Activated CD8-positive, alpha-beta memory T cell treated with anti-CD3 and anti-CD28 coated beads for 4 hours (primary cell): ENCODE results near the gene CCDC134.
A peak's percentile ranks its signal among the peaks of the same experiment; 100 is the strongest.

Experiments
- DNase-seq, 2 donors: peaks; one replicate each; pipeline ENCODE4 v3.0.0-alpha.2; 2020; ENCODE audit warnings: low read depth in 2 of 2

CCDC134 gene

DNA sequence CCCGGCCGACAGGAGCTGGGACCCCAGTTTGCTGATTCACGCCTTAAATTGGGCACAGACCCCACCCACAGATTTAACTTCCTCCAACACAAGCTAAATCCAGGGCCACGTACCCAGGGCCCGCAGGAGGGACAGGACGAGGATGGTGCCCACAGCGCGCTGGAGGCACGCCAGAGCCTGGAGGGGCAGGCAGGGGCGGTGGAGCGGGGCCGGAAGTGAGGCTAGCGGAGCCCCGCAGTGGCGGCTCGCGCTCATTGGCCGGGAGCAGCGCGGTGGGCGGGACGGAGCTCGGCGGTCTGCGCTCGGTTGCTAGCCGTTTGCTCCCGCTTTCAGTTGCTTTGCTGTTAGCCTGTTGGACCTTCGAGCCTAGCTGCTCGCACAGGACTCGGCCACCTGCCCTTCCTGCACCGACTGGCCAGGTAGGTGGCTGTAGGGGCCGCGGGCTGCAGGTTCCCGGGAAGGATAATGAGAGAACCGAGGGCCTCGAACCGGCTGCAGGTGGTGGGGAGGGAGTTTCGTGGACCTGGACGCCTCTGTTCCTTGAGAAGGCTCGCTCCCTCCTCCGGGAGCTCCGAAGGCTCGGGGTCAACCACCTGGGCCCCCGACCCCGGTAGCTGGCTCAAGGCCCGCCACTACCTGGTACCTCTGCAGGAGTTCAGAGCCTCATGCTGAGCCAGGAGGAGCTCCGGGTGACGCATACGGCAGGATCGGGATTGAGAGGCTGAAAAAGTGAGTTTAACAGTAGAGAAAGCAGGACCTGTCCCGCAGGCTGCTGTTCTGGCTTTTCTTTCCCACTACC is at the start of gene CCDC134:
CCDC134 (plus strand) TSS at position 332 of the 799 bp plus-strand sequence. CDS start 8,212 bp downstream, outside the sequence.
- DNase-seq: peak; percentile 77 to 78

DNA sequence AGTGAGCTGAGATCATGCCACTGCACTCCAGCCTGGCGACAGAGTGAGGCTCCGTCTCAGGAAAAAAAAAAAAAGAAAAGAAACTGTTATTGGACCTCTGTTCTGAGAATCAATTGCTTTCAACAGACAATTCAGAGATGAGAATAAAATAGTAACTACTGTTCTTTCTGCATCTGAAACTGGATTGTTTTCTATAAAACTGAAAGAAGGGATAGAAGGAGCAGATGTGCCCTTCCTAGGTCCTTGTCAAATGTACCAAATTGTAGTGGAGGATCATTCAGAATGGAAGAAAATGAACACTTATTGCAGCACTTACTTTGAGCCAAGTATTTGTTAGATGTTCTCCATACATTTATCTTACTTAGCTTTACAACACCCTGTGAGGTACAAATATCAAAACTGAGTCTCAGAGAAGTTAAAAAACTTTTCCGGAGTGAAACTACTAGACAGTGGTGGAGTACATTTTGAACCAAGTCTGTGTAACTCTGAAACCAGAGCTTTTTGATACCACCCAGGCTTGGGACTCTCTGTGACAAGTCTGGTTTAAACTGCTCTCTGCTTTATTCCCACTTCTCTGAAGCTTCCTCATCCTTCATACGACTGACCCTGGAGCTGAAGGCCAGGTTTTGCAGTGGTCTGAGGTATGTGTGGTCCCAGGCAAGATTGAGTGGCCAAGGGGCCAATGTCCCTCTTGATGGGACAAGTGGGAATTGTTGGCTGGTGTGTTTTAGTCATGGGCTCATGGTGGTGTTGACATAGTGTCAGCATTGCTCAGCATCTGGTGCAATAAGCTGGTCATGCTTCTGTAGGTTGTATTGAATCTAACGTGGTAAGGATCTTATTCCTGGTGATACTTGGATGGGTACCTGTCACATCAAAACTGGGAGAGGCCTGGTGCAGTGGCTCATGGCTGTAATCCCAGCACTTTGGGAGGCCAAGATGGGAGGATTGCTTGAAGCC is 48.2 kb upstream of the CCDC134 start:
- no peak for DNase-seq

DNA sequence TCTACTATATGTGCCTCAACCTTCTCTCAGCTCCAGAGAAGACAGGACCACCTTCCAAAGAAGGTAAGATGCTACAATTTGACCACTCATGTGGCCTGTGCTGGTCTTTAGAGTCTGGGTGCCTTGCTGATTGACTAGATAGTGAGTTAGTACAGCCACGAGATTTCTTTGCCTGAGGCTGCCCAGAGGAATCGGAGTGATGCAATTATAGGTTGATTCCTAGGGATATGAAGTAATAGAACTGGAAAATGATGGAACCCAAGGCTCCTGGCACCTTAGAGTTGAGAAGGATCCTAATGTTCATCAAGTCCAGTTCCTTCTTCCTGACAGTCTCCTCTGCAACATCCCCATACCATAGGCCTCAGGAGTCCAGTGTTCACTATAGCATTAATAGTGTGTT is 46.5 kb upstream of the CCDC134 start:
- DNase-seq: no peak

DNA sequence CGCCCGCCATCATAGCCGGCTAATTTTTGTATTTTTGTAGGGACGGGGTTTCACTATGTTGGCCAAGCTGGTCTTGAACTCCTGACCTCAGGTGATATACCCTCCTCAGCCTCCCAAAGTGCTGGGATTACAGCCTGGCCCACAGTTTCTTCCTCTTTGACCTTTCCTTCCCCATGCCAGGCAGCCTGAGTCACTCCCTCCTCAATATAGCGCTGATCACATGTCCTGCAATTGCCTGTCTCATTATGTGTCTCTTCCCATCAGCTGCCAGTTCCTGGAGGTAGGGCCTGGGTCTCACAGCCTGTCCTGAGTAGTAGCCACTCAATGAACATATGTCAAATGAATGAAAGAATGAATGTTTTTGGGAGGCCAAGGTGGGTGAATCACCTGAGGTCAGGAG is 43.0 kb upstream of the CCDC134 start:
- DNase-seq: no peak

DNA sequence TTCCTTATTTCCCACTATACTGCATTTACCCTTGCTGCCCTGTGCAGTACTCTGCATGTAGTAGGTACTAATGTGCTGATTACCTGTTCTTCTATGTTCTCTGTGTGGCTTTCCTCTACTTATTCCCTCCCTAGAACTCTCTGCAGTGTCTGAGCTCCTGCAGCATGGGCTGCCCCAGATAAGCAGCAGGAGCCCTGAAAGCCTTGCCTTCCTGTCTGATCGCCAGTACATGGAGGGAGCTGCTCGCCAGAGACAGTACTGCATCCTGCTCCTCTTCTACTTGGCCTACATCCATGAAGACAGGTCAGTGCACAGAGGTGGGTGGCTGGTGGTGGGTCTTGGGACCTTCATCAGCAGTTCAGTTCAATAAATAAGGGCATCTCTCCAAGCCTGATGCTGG is 42.2 kb upstream of the CCDC134 start:
- no peak for DNase-seq

DNA sequence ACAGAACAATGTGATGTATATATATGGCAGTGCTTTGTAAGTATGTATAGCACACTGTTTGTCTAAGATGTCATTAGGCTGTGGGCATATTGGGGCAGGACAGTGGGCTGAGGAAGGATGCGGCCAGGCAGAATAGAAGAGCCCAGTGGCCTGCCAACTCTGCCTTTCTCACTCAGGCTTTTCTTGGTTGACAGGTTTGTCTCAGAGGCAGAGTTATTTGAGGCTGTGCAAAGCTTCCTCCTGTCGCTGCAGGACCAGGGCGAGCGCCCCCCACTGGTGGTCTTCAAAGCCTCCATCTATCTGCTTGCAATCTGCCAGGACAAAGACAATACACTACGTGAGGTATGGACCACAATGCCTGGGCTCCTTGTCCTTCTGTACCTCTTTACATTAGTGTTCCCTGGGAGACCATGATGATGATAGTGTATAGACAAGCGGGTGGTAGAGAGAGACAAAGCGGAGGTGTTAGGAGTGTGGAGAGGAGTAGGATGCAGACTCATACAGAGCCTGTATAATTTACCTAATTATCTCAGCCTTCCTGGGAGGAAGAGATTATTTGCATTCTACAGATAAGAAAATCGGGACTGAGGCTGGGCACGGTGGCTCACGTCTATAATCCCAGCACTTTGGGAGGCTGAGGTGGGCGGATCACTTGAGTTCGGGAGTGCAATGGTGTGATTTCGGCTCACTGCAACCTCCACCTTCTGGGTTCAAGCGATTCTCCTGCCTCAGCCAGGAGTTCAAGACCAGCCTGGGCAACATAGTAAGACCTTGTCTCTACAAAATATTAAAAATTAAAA is 37.3 kb upstream of the CCDC134 start:
- DNase-seq: no peak

DNA sequence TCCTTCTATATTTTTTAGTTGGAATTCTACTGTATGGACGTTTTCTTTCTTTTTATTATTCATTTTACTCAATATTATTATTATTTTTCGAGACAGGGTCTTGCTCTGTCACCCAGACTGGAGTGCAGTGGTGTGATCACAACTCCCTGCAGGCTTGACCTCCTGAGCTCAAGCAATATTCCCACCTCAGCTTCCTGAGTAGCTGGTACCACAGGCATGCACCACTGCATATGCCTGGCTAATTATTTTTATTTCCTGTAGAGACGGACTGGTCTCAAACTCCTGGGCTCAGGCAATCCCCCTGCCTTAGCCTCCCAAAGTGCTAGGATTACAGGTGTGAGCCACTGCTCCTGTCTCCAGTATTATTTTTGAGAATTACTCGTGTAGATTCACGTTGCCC is 34.0 kb upstream of the CCDC134 start:
- no peak for DNase-seq

DNA sequence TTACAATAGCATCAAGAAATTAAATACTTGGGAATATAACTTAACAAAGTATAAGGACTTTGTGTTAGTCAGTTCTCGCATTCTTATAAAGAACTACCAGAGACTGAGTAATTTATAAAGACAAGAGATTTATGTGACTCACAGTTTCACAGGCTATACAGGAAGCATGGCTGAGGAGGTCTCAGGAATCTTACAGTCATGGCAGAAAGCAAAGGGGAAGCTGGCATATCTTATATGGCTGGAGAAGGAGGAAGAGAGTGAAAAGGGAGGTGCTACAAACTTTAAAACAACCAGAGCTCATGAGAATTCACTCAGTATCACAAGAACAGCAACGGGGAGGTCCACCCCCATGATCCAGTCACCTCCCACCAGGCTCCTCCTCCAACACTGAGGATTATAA is 32.0 kb upstream of the CCDC134 start:
- no peak for DNase-seq

DNA sequence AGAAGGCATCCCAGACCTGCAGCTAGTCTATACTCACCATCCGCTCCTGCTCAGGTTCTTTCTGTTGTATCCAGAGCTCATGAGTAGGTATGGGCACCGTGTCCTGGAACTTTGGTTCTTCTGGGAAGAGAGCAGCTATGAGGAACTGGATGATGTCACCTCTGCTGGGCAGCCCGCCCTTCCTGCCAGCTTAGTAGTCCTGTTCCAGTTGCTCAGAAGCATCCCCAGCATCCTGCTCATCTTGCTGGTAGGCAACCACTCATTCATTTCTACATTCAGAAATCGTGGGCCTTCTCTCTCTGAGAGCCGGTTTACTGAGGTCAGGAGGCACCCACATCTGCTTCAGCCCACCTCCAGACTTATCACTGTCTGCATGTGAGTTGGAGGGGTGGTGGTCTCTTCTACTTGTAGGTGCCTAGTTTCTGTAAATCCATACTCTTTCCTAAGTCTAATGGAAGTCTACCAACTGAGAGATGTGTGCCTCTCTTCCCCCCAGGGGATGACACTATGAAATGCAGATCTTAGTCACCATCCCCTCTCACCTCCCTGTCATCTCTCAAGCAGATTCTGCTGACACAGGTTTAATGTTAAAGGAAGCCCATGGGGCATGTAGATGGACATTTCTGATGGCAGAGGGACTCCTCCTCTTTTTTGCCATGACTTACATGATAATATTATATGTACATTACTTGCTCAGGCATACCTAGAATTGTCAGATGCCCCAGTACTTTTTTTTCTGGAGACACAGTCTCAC is 29.6 kb upstream of the CCDC134 start:
- DNase-seq: no peak

DNA sequence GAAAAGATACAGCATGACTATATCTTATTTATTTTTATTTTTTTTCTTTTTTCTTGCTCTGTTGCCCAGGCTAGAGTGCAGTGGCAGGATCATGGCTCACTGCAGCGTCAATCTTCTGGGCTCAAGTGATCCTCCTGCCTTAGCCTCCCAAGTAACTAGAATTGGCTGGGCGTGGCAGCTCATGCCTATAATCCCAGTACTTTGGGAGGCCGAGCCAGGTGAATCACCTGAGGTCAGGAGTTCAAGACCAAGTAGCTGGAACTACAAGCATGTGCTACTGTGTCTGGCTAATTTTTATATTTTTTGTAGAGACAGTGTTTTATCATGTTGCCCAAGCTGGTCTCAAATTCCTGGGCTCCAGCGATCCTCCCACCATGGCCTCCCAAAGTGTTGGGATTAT is 28.3 kb upstream of the CCDC134 start:
- no peak for DNase-seq

DNA sequence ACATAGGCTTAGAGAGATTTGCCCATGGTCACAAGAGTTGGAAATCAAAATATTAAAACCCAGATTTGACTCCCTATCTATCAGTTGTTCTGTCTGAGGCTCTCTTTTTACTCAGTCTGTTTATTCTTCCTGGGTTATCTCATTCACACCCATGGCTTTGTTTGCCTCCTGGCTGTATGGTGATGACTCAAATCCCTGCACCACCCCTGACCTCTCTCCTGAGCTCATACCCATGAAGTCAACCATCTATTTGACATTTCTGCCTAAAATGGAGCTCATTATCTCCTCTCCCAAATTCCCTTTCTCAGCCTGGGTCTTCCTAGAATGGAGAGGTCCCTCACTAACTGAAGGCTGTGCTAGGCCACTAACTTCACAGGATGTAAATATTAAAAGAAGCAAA is 27.8 kb upstream of the CCDC134 start:
- DNase-seq: no peak

DNA sequence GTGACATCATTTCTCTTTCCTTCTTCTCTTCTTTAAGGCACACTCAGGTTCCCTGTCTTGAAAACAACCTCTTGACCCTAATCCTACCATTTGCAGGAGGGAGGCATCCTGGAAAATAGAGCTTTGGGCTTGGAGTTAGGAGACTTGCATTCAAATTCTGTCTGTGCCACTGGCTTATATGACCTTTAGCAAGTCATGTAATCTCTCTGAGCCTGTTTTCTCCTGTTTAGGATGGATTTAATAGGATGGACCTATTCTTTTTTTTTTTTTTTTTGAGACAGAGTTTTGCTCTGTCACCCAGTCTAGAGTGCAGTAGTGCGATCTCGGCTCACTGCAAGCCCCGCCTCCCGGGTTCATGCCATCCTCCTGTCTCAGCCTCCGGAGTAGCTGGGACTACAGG is 25.1 kb upstream of the CCDC134 start:
- DNase-seq: no peak

DNA sequence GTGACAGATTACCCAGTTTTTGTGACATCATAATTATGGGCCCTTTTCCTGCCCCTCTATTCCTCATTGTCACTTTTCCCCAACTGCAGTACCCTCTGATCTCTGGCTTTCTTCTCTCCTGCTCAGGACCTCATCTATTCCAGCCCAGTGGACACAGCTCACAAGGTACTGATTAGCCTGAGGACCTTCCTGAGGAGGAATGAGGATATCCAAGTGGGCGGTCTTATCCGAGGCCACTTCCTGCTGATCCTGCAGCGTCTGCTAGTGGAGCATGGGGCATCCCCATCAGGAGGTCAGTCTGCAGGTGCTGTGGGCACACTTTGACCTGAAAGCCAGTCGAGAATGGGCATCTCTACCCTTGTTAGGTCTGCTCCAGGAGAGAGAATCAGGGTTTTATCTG is 24.5 kb upstream of the CCDC134 start:
- DNase-seq: no peak

DNA sequence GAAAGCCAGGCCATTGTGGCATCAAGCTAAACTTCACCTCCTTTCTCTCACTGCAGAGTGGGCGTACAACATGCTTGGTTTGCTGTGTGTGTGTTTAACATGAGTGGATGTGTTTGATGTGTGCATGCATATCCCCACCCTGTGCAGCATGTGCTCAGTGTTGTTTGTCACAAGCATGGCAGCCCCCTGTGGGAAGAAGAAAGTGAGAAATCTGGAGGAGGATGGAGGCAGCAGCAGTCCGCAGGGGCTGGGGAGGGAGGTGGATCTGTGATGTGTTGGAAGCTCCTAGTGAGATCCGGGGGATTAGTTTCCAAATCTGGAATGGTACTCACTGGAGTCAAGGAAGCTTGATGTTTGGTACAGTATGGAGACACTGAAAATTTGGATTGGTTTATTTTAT is 24.1 kb upstream of the CCDC134 start:
- no peak for DNase-seq

DNA sequence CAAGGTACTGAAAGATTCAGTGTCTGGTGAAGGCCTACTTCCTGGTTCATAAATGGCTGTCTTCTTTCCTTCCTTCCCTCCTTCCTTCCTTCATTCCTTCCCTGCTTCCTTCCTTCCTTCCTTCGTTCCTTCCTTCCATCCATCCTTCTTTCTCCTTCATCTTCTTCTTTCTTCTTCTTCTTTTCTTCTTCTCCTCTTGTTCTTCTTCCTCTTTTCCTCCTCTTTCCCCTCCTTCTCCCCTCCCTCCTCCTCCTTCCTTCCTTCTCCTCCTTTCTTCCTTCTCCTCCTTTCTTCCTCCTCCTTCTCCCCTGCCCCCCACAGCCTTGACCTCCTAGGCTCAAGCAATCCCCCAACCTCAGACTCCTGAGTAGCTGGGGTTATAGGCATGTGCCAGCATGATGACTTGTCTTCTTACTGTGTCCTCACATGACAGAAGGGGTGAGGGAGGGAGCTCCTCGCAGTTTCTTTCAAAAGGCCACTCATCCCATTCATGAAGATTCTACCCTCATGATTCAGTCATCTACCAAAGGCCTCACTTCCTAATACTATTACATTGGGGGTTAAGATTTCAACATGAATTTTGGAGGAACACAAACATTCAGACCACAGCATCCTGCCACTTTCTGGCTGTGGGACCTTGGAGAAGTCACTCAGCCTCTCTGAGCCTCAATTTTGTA is 22.6 kb upstream of the CCDC134 start:
- no peak for DNase-seq

DNA sequence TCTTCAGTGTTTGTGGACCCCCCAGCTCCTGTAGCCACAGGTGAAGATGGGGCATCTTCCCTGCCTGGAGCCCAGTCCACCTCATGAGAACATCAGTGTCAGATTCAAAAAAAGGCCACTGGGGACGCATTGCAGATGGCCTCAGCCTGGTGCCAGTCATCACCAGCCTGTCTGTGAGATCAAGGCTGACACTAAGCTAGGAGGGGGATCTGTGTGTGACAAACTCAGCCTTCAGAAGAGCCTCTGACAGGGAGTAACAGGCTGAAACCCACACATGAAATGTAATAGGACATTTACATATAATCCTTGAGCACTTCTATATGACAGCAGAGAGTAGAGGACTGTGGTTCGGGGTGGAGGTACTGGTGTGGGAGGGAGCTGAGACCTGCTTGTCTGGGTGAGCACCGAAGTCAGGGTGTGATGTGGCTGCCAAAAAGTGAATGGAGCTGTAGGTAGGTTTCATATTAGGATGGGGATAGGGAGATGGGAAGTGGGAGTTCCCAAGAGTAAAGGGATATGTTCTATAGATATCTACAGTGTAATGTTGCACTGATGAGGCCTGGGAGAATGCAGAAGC is 20.5 kb upstream of the CCDC134 start:
- DNase-seq: no peak

DNA sequence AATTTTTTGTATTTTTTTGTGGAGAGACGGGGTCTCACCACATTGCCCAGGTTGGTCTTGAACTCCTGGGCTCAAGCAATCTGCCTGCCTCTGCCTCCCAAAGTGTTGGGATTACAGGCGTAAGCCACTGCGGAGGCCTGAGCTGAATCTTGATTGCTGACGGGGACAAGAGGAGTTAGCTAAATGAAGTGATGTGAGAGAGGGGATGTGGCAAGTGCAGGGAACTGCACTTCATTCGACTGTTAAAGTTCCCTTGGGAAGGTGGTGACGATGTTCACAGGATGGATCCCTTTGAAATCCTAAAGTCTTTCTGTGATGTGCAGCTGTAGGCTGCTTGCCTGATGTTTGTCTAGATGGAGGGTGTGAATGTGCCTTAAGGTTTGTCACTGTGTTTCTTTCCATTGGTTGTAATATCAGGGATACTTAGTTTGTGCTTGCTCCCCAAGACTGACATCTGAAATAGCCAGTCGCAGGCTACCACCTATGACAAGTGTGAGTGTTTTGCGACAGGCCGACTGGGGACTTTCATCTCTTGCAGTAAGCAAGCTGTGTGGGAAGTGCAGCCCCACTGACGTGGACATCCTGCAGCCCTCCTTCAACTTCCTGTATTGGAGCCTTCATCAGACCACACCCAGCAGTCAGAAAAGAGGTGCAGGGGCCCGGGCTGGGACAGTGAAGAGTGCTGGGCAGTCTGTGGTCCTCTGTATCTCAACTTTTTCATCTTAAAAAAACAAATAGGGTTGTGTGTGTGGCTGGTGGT is 19.6 kb upstream of the CCDC134 start:
- DNase-seq: peak; percentile 65 to 79

DNA sequence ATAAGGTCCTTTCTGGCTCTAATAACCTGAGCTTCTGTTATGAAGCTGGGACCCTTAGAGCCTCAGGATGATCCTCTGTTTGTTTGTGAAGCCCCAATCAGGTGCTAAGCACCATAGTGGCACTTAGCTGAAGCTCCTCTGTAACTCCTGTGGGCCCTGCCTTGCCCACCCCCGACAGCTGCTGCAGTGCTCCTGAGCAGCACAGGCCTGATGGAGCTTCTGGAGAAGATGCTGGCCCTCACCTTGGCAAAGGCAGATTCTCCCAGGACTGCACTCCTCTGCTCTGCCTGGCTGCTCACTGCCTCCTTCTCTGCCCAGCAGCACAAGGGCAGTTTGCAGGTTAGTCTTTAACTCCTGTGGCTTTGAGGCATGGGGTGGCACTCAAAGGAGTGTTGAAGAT is 19.0 kb upstream of the CCDC134 start:
- no peak for DNase-seq

DNA sequence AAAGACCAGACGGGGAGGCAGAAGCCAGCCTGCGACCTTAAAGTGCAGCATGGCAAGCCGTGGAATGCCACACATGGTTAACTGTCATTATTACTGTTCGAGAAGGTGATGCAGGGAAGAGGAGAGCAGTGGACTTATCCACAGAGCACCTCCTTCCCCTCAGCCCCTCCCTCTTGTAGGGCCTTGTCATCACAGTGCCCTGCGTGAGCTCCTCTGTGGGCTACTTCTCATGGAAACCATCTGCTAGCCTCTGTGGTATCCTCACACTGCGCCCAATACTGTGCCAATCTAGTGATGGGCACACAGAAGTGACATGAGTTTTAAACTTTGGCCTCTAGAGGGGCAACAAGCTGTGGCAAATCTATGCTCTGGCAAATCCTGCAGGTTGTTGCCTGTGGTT is 18.2 kb upstream of the CCDC134 start:
- DNase-seq: no peak

DNA sequence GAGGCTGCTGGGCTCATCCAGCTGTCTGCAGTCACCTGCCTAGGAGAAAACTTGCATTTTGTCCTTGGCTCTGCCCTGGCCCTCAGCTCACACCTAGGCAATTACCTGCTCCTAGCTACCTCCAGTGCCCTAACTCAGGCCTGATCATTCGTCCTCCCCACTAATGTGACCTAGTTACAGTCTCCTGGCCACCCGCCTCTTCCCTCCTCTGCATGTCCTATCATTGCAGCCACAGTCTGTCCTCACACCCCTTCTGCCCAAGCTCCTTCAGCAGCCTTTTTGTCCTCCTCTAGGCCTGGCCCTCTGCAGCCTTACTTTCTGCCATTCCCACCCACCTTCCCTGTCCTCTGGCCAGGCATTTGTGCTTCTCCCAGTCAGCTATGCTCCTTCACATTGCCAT is 17.7 kb upstream of the CCDC134 start:
- no peak for DNase-seq
